Endodermal cell (in vitro differentiated cells): ENCODE data around the gene WNK1. TPM values are rescaled to one million over a fixed set of nuclear protein-coding genes. Genes with fewer than 3 reads are reported as not detected.
A peak's percentile ranks its signal among the peaks of the same experiment; 100 is the strongest.

ENCODE experiments used
- DNase-seq: peaks from one replicate; pipeline ENCODE4 v3.0.0-alpha.2; 2017
- H3K27ac ChIP-seq: 2 replicates; pipeline ENCODE4 v1.5.1; 2013; ENCODE audit warnings: mild to moderate bottlenecking, low read depth, low read length, moderate library complexity
- H3K27me3 ChIP-seq: 2 replicates; pipeline ENCODE4 v1.6.1; 2013; ENCODE audit warnings: mild to moderate bottlenecking, low read length, moderate library complexity; ENCODE audit not compliant: insufficient read depth, control insufficient read depth, poor library complexity, severe bottlenecking
- H3K36me3 ChIP-seq: 2 replicates; pipeline ENCODE4 v1.7.0; 2013; ENCODE audit warnings: mild to moderate bottlenecking, low read length, moderate library complexity; ENCODE audit not compliant: control insufficient read depth, insufficient read depth
- H3K4me1 ChIP-seq: one replicate; pipeline ENCODE4 v1.7.0; 2013; ENCODE audit warnings: low read length; ENCODE audit not compliant: control insufficient read depth, insufficient read depth
- H3K4me3 ChIP-seq: 2 replicates; pipeline ENCODE4 v1.5.1; 2013; ENCODE audit warnings: mild to moderate bottlenecking, low read length, moderate library complexity
- H3K9ac ChIP-seq: 2 replicates; pipeline ENCODE4 v1.6.1; 2013; ENCODE audit warnings: mild to moderate bottlenecking, low read length, moderate library complexity; ENCODE audit not compliant: poor library complexity, severe bottlenecking; ENCODE audit errors: extremely low read depth
- H3K9me3 ChIP-seq: 2 replicates; pipeline ENCODE4 v1.6.1; 2013; ENCODE audit warnings: mild to moderate bottlenecking, low read length, moderate library complexity; ENCODE audit not compliant: control insufficient read depth
- H3K27ac Mint-ChIP-seq: 2 replicates; pipeline ENCODE4 v1.8.0; 2020; ENCODE audit warnings: mixed read lengths
- H3K27me3 Mint-ChIP-seq: 2 replicates; pipeline ENCODE4 v1.8.0; 2021; ENCODE audit warnings: mild to moderate bottlenecking, mixed read lengths; ENCODE audit not compliant: insufficient read depth
- H3K36me3 Mint-ChIP-seq: 2 replicates; pipeline ENCODE4 v1.8.0; 2020; ENCODE audit warnings: low read depth, mixed read lengths
- H3K4me1 Mint-ChIP-seq: 2 replicates; pipeline ENCODE4 v1.8.0; 2020; ENCODE audit warnings: mixed read lengths
- H3K4me3 Mint-ChIP-seq: 2 replicates; pipeline ENCODE4 v1.8.0; 2020; ENCODE audit warnings: mild to moderate bottlenecking, moderate library complexity, mixed read lengths
- H3K9me3 Mint-ChIP-seq: 2 replicates; pipeline ENCODE4 v1.8.0; 2020; ENCODE audit warnings: mild to moderate bottlenecking, mixed read lengths
- CTCF ChIP-seq: fragments of 200-600 bp; sonication (generic); conservative IDR thresholded peaks from 2 replicates; pipeline ENCODE4 v1.5.0; 2021; ENCODE audit warnings: antibody characterized with exemption, mild to moderate bottlenecking
- whole genome bisulfite sequencing, 2 experiments: methylation state at CpG; one replicate each; pipeline versions ENCODE4 v1.1.5 to v1.1.7; 2013; ENCODE audit warnings: missing lambda C conversion rate in 2 of 2, mixed read lengths in 1 of 2; ENCODE audit not compliant: insufficient coverage in 1 of 2, insufficient read length in 1 of 2; 5-methylcytosine and 5-hydroxymethylcytosine counted together
- total RNA-seq, 2 donors: library from RNA; stranded (reverse); fragmentation: NEBNext Ultra II Directional in 1 of 2; extraction: Animal tissue kit (Norgen Biotek cat#: 25700) in 1 of 2; gene quantifications; 2 replicates in 1 of 2; 3 replicates in 1 of 2; pipeline ENCODE4 v1.2.1, GENCODE V29; 2021

Gene WNK1
- total RNA-seq, 2 donors from 2014 or later = 199 to 412 TPM

GRCh38 chr12:944211-944610, 191.8 kb downstream of the WNK1 start:
- 96 to 100% methylated on average over 5 to 7 of the region's 7 CpGs for WGBS, 2 experiments

GRCh38 chr12:946212-946611, 193.8 kb downstream of the WNK1 start:
- no peak for DNase-seq
- peaks cover 3% of the 10 kb centered on the region for H3K4me1 Mint-ChIP-seq
- no peaks in the 10 kb centered on the region for H3K27me3 Mint-ChIP-seq
- peaks cover 26% of the 10 kb centered on the region for H3K36me3 ChIP-seq
- peaks cover 32% of the 10 kb centered on the region for H3K36me3 Mint-ChIP-seq
- no peak overlapping the region for H3K9ac ChIP-seq
- no peak overlapping the region for H3K27ac ChIP-seq
- H3K4me1 ChIP-seq = no peaks in the 10 kb centered on the region
- no peak for TF ChIP-seq CTCF
- no peak overlapping the region for H3K4me3 ChIP-seq
- no peak overlapping the region for H3K27ac Mint-ChIP-seq
- no peak overlapping the region for H3K4me3 Mint-ChIP-seq
- no peaks in the 10 kb centered on the region for H3K27me3 ChIP-seq
- H3K9me3 ChIP-seq = no peaks in the 10 kb centered on the region
- no peaks in the 10 kb centered on the region for H3K9me3 Mint-ChIP-seq

More at GRCh38 chr12:944211-944610, 191.8 kb downstream of the WNK1 start:
- no peaks in the 10 kb centered on the region for H3K27me3 Mint-ChIP-seq
- Histone ChIP-seq H3K9ac (no peak overlapping the region), H3K9me3 (no peaks in the 10 kb centered on the region), H3K36me3 (peaks cover 40% of the 10 kb centered on the region), H3K27ac (no peak overlapping the region), H3K4me3 (no peak overlapping the region), H3K4me1 (no peaks in the 10 kb centered on the region), H3K27me3 (no peaks in the 10 kb centered on the region)
- no peak overlapping the region for H3K4me3 Mint-ChIP-seq
- H3K4me1 Mint-ChIP-seq = peaks cover 3% of the 10 kb centered on the region
- no peak for TF ChIP-seq CTCF
- peak overlapping the region; percentile 3 for H3K27ac Mint-ChIP-seq
- H3K9me3 Mint-ChIP-seq = no peaks in the 10 kb centered on the region
- no peak for DNase-seq
- peaks cover 51% of the 10 kb centered on the region for H3K36me3 Mint-ChIP-seq

GRCh38 chr12:946631-947030, 194.3 kb downstream of the WNK1 start:
- Mint-ChIP-seq H3K4me3 (no peak overlapping the region), H3K4me1 (peaks cover 3% of the 10 kb centered on the region), H3K36me3 (peaks cover 32% of the 10 kb centered on the region), H3K27ac (peak overlapping the region; percentile 2), H3K9me3 (no peaks in the 10 kb centered on the region), H3K27me3 (no peaks in the 10 kb centered on the region)
- Histone ChIP-seq H3K4me3 (no peak overlapping the region), H3K27ac (no peak overlapping the region), H3K4me1 (no peaks in the 10 kb centered on the region), H3K9me3 (no peaks in the 10 kb centered on the region), H3K9ac (no peak overlapping the region), H3K36me3 (peaks cover 25% of the 10 kb centered on the region), H3K27me3 (no peaks in the 10 kb centered on the region)
- no peak for TF ChIP-seq CTCF
- DNase-seq = no peak
- WGBS, 2 experiments = 90 to 91% methylated on average over 6 of the region's 6 CpGs
